Skin of body (tissue), 3 donors: Measurements from ENCODE around the gene CCDC91. TPM values are rescaled to one million over a fixed set of nuclear protein-coding genes. Genes with fewer than 3 reads are reported as not detected.

Source experiments
- DNase-seq: peaks from one replicate; lab custom pipeline; 2025; lab: John Stamatoyannopoulos, UW
- small RNA-seq: library from RNA; depleted of rRNA; stranded (forward); fragments of <200 nt; gene quantifications from one replicate; pipeline ENCODE3, GENCODE V24; 2014; ENCODE audit warnings: low replicate concordance
- total RNA-seq: library from RNA; depleted of rRNA; stranded (reverse); fragments of >200 nt; gene quantifications from one replicate; pipeline ENCODE4 v1.2.3, GENCODE V29; 2014

CCDC91 gene
- total RNA-seq, 1 donor from 2014 or later: 31.2 TPM

DNA sequence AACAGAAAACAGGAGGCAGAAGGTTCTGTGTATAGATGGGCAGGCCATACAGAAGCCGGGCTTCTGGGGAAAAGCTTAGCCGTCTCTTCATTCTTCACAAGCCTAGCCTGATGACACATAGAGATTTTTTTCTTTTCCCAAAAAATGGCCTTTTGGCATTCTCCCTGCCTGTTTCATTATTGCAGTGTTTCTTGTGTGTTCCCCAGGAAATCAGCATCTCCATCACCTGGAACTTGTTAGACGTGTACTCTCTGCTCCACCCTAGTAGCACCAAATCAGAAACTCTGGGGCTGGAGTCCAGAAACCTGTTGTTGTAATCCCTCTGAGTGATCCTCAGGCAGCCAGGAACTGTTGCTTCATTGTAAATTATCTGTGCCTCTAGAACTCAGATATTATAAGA, 388.1 kb downstream of the CCDC91 start:
- peak; percentile 23 for DNase-seq

DNA sequence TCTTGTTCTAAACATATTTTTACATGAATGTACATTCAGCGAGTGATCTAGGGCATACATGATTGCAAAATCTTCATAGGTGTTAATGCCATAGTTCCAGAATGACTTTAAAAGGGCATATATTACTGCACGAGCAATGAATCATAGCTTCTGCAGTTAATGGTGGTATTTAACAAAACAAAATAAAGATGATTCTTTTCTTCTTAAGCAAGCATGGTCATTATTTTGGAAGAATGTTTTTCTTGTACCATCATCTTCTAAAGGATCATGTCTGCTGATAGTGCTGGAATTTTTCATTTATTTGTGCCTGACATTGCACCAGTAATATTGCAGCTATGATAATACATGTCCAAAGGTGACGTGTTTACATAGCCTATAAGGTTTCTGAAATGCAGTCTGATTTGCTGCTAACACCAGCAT, 388.6 kb downstream of the CCDC91 start:
- DNase-seq: no peak

DNA sequence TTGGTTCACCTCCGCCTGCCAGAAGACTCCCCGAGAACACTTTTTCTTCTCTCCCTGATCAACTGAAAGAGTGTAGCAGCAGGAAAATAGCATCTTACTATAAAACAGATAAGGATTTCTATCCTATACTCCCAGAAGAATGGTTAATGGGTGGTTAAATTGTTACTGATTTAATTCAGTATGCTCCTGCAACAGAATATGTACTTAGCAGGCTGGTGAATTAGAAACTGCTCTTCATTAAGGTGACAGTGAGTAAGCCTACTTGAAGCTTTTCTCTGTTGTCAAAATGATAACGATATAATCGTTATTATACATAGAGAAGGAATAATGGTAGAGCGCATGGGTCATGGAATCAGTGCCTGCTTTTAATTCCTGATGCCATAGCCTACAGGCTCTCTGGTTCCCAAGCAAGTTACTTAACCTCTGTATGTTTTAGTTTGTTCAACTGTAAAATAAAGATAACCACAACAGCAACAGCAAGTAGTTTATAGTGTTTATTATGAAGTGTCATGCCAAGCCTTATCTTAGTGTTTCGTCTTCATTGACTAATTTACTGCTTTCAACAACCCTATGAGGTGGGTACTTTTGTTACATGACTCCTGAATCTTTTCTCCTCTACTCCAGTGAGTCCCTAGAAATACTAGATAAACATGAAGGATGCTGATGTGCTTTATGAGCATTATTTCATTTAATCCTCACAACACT, 392.6 kb downstream of the CCDC91 start:
- DNase-seq: no peak

DNA sequence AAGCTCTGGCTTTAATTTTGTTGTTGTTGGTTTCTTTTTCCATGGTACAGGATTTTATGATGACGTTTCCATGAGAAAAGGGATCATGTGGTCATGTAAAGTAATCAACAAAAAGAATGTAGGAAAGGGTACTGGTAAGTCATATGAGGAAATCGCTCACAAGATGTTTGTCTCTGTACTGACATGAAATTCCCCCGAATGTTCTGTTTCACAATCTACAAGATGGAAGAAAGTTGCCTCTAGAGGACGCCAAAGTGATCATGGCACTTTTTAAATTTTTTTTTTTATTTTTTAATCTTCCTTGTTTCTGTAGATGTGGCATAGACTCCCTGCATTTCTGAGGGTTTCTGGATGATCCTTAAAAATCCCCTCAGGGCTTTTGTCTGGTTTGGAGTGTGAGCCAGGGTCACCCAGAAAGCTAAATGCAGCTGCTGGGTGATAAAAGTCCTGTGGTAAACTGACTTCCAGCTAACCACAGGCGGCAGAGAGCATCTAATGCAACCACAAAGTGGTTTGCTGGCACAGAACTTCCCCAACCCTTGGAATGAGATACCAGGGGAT, 393.5 kb downstream of the CCDC91 start:
- no peak for DNase-seq

DNA sequence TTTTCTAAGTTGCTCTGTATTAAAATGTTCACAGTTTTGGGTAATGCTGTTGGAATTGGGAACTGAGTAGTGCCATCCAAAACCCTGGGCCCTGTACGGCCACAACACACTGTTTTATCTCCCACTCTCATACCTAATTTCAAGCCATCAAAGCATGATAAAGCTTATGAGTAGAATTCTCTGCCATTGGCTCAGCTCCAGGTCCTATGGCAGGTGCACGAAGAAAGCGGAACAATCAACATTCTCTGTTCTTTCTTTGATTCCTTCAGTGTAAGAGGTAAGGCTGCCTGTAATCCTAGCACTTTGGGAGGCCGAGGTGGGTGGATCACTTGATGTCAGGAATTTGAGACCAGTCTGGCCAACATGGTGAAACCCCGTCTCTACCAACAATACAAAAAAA, 394.9 kb downstream of the CCDC91 start:
- DNase-seq: no peak

DNA sequence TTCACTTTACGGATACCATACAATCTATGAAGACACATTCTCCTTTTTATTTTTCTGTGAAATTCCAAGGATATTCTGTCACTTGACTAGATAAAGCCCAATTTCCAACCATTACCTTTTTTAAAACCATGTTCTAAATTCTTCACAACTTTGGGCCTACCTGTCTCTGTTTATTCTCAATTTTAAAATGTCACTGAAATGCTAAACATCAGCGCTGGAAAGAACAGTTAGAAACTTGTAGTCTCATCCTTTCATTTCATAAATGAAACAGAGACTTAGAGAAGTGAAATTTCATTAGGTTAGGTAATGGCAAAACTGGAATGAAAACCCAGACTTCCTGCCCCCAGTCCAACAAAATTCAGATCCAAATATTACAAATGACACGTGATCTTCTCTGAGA, 396.2 kb downstream of the CCDC91 start:
- no peak for DNase-seq

DNA sequence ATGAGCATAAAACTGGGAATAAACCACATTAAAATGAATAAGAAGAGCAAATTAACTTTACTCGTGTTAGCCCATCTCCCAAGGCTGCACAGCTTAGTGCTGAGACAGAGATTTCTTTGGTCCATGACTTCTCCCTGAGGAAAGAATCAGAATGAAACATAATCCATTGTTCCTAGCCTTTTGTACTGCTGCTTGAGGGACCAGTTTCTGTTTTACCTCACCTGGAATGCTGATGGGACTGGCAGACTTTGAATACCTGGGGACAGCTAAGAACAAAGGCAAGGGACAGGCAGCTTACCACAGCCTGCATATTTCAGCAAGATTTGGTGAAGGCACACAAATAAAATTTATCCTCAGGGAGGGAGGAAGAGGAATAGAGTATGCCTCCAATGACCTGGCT, 401.6 kb downstream of the CCDC91 start:
- no peak for DNase-seq

Small RNAs within 50 kb of the gene (small RNA-seq; reads per million reads assigned to genes)
- gene RNA5SP355 (0.31 reads per million, percentile 32 among the genes with 10 or more reads in this experiment), gene RNU4-54P (not detected)

Other genes with a start within 250 kb of the CCDC91 start
- 4.6 TPM for gene PTHLH, start 217.7 kb upstream of the CCDC91 start, total RNA-seq